Measurements from ENCODE around the gene SMARCB1. TPM values are rescaled to one million over a fixed set of nuclear protein-coding genes. Genes with fewer than 3 reads are reported as not detected.

SMARCB1 gene
- total RNA-seq, 2 experiments from 2014 or later, result 102 to 104 TPM

GRCh38 chr22:23824476-23825245, 37.9 kb downstream of the SMARCB1 start:
- ChIA-PET CTCF (interaction anchor here (1.0 kb wide), 1 partner anchor 25 kb away, joined by 3 read pairs; no protein-coding TSS in a partner anchor), POLR2A (no interaction called here)

DNA sequence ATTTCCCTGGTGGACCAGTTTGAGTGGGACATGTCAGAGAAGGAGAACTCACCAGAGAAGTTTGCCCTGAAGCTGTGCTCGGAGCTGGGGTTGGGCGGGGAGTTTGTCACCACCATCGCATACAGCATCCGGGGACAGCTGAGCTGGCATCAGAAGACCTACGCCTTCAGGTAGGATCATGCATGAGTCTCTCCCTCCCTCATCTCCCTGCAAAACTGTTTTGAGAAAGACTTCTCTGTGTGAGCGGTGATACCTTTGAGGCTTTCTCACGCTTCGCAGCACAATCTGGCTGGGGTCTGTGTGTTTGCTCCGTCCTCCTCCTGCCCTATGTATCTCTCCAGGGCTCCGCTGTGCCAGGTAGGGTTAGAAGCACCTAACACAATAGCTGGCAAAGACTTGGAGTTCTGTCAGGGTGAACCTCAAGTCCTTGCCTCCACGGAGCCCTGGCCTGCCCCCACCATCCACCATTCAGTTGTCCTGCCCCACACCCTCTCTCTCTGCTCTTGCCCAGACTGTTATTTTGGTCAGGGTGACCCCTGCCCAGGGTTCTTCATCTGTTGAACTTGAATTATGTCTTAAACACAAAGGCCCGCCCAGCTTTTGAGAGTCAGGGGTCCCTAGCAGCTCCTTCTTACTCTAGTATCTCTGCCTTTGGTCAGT, 38.6 kb downstream of the SMARCB1 start:
- POLR2A ChIA-PET, result interaction anchor here (0.6 to 0.7 kb wide), 2 partner anchors 36 to 1990 kb away, joined by 3 to 5 read pairs; no protein-coding TSS in a partner anchor
- CTCF ChIA-PET, result no interaction called here

DNA sequence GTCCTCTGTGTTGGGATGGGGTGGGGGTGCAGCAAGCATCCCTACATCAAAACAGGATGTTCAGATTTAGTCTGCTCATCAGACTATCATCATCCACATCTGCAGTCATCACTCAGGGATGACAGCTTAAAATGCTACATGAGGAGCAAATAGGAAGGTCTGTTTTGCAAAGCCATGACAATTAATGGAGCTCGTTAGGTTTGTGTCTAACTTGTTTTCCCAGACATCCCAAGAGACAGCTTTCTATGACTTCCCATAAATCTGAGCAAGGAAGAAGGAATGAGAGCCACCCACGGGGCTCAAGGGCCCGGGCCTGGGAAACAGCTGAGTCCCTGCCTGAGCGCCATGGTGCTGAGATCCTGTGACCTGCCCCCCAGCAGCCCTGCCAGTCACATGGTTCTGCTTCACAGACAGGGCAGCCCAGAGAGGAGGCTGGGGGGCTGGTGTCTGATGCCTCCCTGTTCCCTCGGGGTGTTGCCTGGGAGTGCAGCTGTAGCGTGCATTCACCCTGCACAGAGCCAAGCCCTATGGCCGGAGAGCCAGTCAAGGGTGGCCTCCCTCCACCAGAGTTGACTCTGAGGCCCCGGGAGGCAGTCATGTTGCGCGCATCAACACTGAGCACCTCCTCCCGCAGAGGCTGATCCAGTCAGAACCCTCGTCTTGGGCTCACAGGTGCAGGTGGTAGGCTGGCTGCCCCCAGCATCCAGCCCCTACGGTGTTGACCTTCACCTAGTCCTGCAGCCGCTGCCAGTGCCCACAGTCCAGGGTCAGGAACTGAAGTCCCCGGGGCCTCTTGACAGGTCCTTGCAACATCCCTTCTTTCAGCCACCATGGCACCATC, 40.0 kb downstream of the SMARCB1 start:
- CTCF ChIA-PET, result no interaction called here
- POLR2A ChIA-PET, result no interaction called here

DNA sequence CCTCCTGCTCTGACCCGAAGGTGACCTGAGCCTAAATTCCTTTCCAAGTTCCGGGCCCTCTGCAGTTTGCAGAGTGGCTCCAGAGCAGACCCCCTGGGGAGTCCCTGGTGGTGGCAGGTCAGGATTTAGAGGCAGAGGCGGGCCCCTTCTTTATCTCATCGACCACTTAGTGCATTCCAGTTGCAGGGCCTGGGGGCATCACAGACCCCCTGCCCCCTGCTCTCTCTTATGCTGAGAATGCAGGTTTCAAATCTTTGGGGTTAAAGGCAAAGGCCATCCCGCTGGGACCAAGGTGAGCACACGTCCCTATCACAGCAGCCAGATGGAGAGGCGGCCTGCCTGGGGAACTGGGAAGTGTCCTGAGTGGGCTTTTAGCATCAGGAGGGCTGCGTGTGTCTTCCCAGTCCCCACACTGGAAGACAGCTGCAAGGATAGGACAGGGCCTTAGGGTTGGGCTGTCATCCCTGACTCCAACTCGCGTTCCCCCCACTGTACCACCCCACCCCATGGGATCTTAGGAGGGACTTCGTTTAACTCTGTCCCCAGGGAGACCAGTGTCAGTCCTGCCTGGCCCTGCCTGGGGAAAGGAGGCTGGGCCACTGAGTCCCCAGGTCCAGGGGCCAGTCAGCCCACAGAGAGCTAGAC, 40.7 kb downstream of the SMARCB1 start:
- ChIA-PET CTCF (interaction anchor here (0.9 kb wide), 1 partner anchor 23 kb away, joined by 3 read pairs; no protein-coding TSS in a partner anchor), POLR2A (no interaction called here)

- ChIA-PET CTCF (interaction anchor here (0.5 to 0.9 kb wide), 3 partner anchors 18 to 102 kb away, joined by 3 read pairs; no protein-coding TSS in a partner anchor), POLR2A (no interaction called here)
Measured at GRCh38 chr22:23828800-23829680, 42.3 kb downstream of the SMARCB1 start.

DNA sequence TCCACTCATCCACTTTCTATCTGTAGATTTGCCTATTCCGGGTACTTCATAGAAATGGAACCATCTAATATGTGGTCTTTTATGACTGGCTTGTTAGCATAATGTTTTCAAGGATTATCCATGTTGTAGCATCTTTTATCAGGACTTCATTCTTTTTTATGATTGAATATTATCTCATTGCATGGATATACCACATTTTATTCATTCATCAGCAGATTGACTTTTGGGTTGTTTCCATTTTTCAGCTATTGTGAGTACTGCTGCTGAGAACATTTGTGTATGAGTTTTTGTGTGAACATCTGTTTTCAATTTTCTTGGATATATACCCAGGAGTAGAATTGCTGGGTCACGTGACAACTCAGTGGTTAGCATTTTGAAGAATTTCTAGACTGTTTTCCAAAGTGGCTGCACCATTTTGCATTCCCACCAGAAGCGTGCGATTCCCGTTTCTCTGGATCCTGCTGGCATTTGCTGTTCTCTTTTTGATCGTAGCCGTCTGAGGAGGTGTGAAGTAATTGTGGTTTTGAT, 43.1 kb downstream of the SMARCB1 start:
- ChIA-PET POLR2A (no interaction called here), CTCF (no interaction called here)

GRCh38 chr22:23831261-23831660, 44.5 kb downstream of the SMARCB1 start:
- ChIA-PET POLR2A (no interaction called here), CTCF (interaction anchor here (0.6 kb wide), 1 partner anchor 62 kb away, joined by 3 read pairs; no protein-coding TSS in a partner anchor)

GRCh38 chr22:23831781-23832180, 45.0 kb downstream of the SMARCB1 start:
- ChIA-PET POLR2A (no interaction called here), CTCF (interaction anchor here (0.6 kb wide), 1 partner anchor 63 kb away, joined by 3 read pairs; no protein-coding TSS in a partner anchor)

DNA sequence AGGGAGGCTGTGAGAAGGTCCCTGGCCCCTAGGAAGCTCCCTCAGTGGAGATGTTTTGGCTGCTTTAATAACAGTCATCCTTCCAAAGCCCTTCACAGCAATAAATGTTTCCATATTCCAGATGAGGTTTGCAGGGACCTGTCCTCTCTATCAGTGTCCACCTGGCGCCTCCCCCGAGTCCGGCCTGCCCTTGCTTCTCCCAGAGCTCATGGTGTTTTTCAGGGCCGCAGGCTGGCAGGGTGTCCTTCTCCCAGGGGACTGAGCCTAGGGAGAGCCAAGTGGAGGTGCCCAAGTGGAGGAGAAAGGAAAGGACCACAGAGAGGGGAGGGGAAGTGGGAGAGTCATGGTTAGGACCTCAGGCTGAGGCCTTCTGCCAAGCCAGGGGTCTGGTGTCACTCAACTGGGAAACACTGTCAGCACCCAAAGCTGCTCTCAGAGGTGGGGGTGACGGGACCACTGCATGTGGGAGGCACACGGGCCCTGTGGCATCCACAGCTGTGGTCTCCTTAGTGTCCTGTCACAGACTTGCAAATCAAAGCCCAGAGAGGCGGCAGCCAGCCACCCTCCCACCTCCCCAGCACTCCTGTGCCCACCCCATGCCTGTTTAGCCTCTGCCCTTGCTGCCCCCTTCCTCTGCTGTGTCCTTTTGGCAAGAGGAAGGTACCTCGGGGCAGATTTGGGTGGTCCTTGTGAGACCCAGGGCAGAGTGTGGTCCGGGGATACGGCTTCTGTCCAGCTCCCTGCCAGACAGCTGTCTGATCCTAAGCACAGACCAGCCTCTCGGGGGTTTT, 45.7 kb downstream of the SMARCB1 start:
- CTCF ChIA-PET, result no interaction called here
- POLR2A ChIA-PET, result no interaction called here

GRCh38 chr22:23833017-23833751, 46.4 kb downstream of the SMARCB1 start:
- CTCF ChIA-PET, result no interaction called here
- POLR2A ChIA-PET, result no interaction called here

DNA sequence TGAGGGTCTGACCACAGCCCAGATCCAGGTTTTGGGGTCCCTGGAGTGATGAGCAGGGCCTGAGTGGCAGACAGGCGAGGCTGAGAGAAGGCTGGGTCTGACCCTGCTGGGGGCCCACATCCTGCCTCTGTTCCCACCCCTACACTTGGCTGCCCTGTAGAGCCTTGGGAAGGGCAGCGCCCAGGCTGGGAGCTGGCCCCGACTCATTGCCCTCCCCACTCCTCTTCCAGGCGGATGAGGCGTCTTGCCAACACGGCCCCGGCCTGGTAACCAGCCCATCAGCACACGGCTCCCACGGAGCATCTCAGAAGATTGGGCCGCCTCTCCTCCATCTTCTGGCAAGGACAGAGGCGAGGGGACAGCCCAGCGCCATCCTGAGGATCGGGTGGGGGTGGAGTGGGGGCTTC, 47.1 kb downstream of the SMARCB1 start:
- POLR2A ChIA-PET, result no interaction called here
- CTCF ChIA-PET, result interaction anchor here (3.4 kb wide), 1 partner anchor 16 kb away, joined by 15 read pairs; no protein-coding TSS in a partner anchor

DNA sequence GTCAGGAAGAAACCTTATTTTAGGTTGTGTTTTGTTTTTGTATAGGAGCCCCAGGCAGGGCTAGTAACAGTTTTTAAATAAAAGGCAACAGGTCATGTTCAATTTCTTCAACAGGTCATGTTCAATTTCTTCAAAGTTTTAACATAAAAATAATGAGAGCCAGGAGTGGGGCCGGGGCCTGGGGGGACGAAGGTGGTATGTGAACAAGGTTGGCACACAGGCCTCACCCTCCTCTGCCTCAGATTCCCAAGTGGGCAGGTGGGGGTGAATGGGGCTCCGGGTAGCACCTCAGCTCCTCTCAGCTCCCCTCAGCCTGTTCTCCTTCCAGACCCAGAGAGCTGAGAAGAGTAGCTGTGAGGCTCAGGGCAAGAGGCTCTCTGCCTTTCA, 47.6 kb downstream of the SMARCB1 start:
- ChIA-PET CTCF (interaction anchor here (3.4 kb wide), 1 partner anchor 15 kb away, joined by 15 read pairs; no protein-coding TSS in a partner anchor), POLR2A (no interaction called here)

DNA sequence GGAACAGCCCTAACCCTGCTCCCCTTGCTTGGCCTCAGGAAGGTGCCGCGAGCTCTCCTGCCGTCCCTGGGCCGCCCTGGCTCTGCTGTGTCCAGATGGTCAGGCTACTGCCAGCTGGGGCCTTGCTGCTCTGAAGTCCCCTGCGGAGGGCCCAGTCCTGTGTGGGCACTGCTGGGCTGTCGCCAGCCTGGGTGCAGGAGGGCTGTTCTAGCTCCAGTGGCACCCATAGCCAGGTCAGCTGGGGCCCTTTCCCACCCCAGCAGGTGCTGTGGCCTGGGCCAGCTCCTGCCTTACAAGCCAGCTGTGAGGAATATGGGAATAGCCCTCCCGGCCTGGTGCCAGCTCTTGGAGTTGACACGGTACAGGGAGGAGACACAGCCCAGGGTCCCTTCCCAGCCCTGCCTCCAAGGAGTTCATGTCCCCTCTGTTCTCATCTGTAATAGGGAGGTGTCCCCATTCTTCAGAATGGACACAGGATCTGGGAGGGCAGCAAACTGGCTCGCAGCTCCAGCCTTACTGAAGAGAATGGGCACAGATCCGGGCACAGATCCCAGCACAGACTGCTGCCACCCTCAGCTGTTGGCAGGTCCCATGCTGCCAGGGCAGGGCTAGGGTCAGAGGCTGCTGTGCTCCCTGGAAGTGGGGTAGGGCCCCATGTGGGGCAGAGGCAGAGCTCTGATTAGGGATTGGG, 48.2 kb downstream of the SMARCB1 start:
- ChIA-PET CTCF (interaction anchor here (3.4 kb wide), 1 partner anchor 15 kb away, joined by 15 read pairs; no protein-coding TSS in a partner anchor), POLR2A (interaction anchor here (0.7 kb wide), 1 partner anchor 29 kb away, joined by 3 read pairs; no protein-coding TSS in a partner anchor)

GRCh38 chr22:23835484-23836144, 48.8 kb downstream of the SMARCB1 start:
- ChIA-PET POLR2A (interaction anchor here (0.7 kb wide), 1 partner anchor 30 kb away, joined by 3 read pairs; no protein-coding TSS in a partner anchor), CTCF (interaction anchor here (3.4 kb wide), 1 partner anchor 14 kb away, joined by 15 read pairs; no protein-coding TSS in a partner anchor)

GRCh38 chr22:23836281-23836680, 49.5 kb downstream of the SMARCB1 start:
- CTCF ChIA-PET, result interaction anchor here (3.4 kb wide), 1 partner anchor 13 kb away, joined by 15 read pairs; no protein-coding TSS in a partner anchor
- POLR2A ChIA-PET, result no interaction called here
